ENCODE data around the gene SLC22A2. TPM values are rescaled to one million over a fixed set of nuclear protein-coding genes. Genes with fewer than 3 reads are reported as not detected.

Gene SLC22A2
- total RNA-seq, 3 donors from 2014 or later (not counting 1 experiment from before 2014, with no cell fraction given): not detected

DNA sequence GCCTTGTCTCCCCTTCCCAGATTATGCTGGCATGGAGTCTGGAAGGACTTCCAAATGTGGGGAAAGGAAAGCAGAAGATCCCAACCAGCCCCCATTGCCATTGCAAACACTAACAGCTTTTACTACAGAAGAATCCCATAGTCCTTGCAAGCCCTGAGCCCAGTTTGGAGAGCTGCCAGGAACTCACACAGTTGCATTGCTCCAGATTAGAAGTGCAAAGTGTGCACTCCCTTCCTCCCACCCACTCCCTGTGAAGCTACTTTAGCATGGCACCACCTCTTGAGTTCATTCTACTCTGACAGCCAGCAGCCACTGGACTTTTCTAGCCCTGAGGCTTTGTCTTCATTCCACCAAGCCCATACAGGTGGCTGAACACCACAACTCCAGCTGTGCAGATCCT lies 67.6 kb downstream of the SLC22A2 start:
- Histone ChIP-seq H3K9me3 (ENCODE audit: control insufficient read depth, insufficient read depth, low read length) (peaks cover 5% of the 10 kb centered on the region), H3K27ac (ENCODE audit: low read length) (no peak overlapping the region), H3K4me1 (ENCODE audit: control insufficient read depth, insufficient read depth, low read length) (no peaks in the 10 kb centered on the region), H3K4me3 (ENCODE audit: low read length) (no peak overlapping the region), H3K27me3 (ENCODE audit: control insufficient read depth, insufficient read depth, low read length) (no peaks in the 10 kb centered on the region), H3K36me3 (ENCODE audit: control insufficient read depth, insufficient read depth, low read length) (no peaks in the 10 kb centered on the region)
- Mint-ChIP-seq H3K4me3 (no peak overlapping the region), H3K27ac (no peak overlapping the region), H3K9me3 (peaks cover 6 to 16% of the 10 kb centered on the region in 2 donors), H3K4me1 (no peaks in the 10 kb centered on the region), H3K27me3 (ENCODE audit: low read depth in 2 of 2) (peaks cover 10 to 14% of the 10 kb centered on the region in 2 donors), H3K36me3 (peaks cover 39% of the 10 kb centered on the region)
- DNase-seq: no peak
- no peak for ATAC-seq
- no peak for TF ChIP-seq CTCF (IDR thresholded peaks at IDR 0.05)
- intact Hi-C loops (cut with micrococcal nuclease): no loop called here

DNA sequence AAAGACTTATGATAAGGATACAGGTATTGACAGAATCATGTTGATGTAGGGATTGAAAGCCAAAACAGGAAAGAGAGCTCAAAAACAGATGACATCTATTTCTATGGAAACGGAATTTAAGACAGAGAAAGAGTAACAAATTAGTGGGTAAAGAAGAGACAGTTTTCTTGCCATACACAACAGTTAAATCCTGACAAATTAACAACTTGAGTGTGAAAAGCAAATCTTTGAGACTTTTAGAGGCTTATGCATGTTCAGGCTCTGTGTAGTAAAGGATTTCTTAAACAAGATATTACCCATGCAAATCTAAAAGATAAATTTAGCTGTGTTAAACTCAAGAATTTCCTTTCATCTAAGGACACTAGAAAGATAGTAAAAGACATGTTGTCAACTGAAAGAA lies 68.5 kb downstream of the SLC22A2 start:
- H3K4me3 Mint-ChIP-seq: no peak overlapping the region
- H3K27ac ChIP-seq (ENCODE audit: low read length): no peak overlapping the region
- no peak for ATAC-seq
- H3K27me3 Mint-ChIP-seq (ENCODE audit: low read depth in 2 of 2): peaks cover 6 to 10% of the 10 kb centered on the region in 2 donors
- intact Hi-C loops (cut with micrococcal nuclease): no loop called here
- H3K36me3 Mint-ChIP-seq: peaks cover 33% of the 10 kb centered on the region
- H3K4me1 ChIP-seq (ENCODE audit: control insufficient read depth, insufficient read depth, low read length): no peaks in the 10 kb centered on the region
- H3K36me3 ChIP-seq (ENCODE audit: control insufficient read depth, insufficient read depth, low read length): no peaks in the 10 kb centered on the region
- no peaks in the 10 kb centered on the region for H3K27me3 ChIP-seq (ENCODE audit: control insufficient read depth, insufficient read depth, low read length)
- no peak overlapping the region for H3K4me3 ChIP-seq (ENCODE audit: low read length)
- DNase-seq: no peak
- H3K4me1 Mint-ChIP-seq: no peaks in the 10 kb centered on the region
- peaks cover 5% of the 10 kb centered on the region for H3K9me3 ChIP-seq (ENCODE audit: control insufficient read depth, insufficient read depth, low read length)
- H3K27ac Mint-ChIP-seq: no peak overlapping the region
- WGBS (ENCODE audit: insufficient coverage): no CpG with 5 or more reads among the region's 1 CpG
- TF ChIP-seq CTCF (IDR thresholded peaks at IDR 0.05): no peak
- H3K9me3 Mint-ChIP-seq: peaks cover 6 to 16% of the 10 kb centered on the region in 2 donors

DNA sequence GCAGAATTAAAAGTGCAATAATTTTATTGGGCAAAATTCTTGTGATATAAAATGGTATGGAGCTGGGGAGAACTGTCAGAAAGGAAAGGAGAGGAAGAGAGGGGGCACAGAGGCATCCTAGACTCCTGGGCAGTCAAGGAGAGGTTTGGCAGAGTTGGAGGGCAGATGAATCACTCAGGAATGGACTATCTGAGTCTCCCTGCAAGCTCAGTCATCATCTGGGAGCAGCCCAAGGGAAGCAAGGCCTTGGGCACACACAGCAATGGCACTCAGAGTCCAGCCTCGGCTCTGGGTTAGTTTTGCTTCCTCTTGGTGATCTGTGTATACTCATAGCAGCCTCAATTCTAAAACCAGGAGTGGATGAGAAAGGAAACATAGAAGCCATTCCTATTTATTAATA lies 69.8 kb downstream of the SLC22A2 start:
- H3K4me3 ChIP-seq (ENCODE audit: low read length): no peak overlapping the region
- Mint-ChIP-seq H3K27ac (no peak overlapping the region), H3K4me3 (no peak overlapping the region), H3K4me1 (no peaks in the 10 kb centered on the region), H3K36me3 (peaks cover 20% of the 10 kb centered on the region), H3K27me3 (ENCODE audit: low read depth in 2 of 2) (peaks cover 15% of the 10 kb centered on the region in 2 donors), H3K9me3 (peaks cover 4 to 13% of the 10 kb centered on the region in 2 donors)
- H3K27ac ChIP-seq (ENCODE audit: low read length): no peak overlapping the region
- no peaks in the 10 kb centered on the region for H3K27me3 ChIP-seq (ENCODE audit: control insufficient read depth, insufficient read depth, low read length)
- no peaks in the 10 kb centered on the region for H3K4me1 ChIP-seq (ENCODE audit: control insufficient read depth, insufficient read depth, low read length)
- H3K9me3 ChIP-seq (ENCODE audit: control insufficient read depth, insufficient read depth, low read length): peaks cover 5% of the 10 kb centered on the region
- WGBS (ENCODE audit: insufficient coverage): 83% methylated on average over 1 of the region's 1 CpG
- ATAC-seq (no peak), DNase-seq (no peak)
- no peaks in the 10 kb centered on the region for H3K36me3 ChIP-seq (ENCODE audit: control insufficient read depth, insufficient read depth, low read length)
- TF ChIP-seq CTCF (IDR thresholded peaks at IDR 0.05): no peak
- intact Hi-C loops (cut with micrococcal nuclease): no loop called here

GRCh38 chr6:160180706-160181105 lies 77.9 kb downstream of the SLC22A2 start:
- no peak for ATAC-seq
- no peaks in the 10 kb centered on the region for H3K4me1 ChIP-seq (ENCODE audit: control insufficient read depth, insufficient read depth, low read length)
- DNase-seq: no peak
- no peaks in the 10 kb centered on the region for H3K9me3 ChIP-seq (ENCODE audit: control insufficient read depth, insufficient read depth, low read length)
- H3K27me3 ChIP-seq (ENCODE audit: control insufficient read depth, insufficient read depth, low read length): peaks cover 2% of the 10 kb centered on the region
- no peaks in the 10 kb centered on the region for H3K36me3 Mint-ChIP-seq
- H3K4me3 ChIP-seq (ENCODE audit: low read length): no peak overlapping the region
- no peaks in the 10 kb centered on the region for H3K4me1 Mint-ChIP-seq
- no peaks in the 10 kb centered on the region for H3K36me3 ChIP-seq (ENCODE audit: control insufficient read depth, insufficient read depth, low read length)
- H3K9me3 Mint-ChIP-seq: peaks cover 0 to 2% of the 10 kb centered on the region in 2 donors
- no peak overlapping the region for H3K4me3 Mint-ChIP-seq
- intact Hi-C loops (cut with micrococcal nuclease): no loop called here
- no peak overlapping the region for H3K27ac ChIP-seq (ENCODE audit: low read length)
- TF ChIP-seq CTCF (IDR thresholded peaks at IDR 0.05): no peak
- WGBS (ENCODE audit: insufficient coverage): 60% methylated on average over 1 of the region's 1 CpG
- no peak overlapping the region for H3K27ac Mint-ChIP-seq
- peaks cover 15 to 21% of the 10 kb centered on the region in 2 donors for H3K27me3 Mint-ChIP-seq (ENCODE audit: low read depth in 2 of 2)
